Central memory CD4-positive, alpha-beta T cell (primary cell): Measurements from ENCODE around the gene ITPRIPL1.

ENCODE experiments used
- DNase-seq: peaks from one replicate; pipeline ENCODE4 v3.0.0; 2022

Gene ITPRIPL1

GRCh38 chr2:96361751-96362150 lies 36.6 kb downstream of the ITPRIPL1 start:
- no peak for DNase-seq

- DNase-seq: no peak
Observed at GRCh38 chr2:96369186-96369585, 44.1 kb downstream of the ITPRIPL1 start.

- DNase-seq: no peak
Observed at GRCh38 chr2:96374211-96374951, 49.3 kb downstream of the ITPRIPL1 start.
